HG02642 (cell line): ENCODE results near the gene UBXN6.

Experiments used
- ATAC-seq: cut with Tn5 transposase; IDR thresholded peaks from one replicate; pipeline ENCODE4 v1.9.1; 2021; ENCODE audit warnings: mild to moderate bottlenecking; ENCODE audit not compliant: unreplicated experiment, poor library complexity

The UBXN6 gene

DNA sequence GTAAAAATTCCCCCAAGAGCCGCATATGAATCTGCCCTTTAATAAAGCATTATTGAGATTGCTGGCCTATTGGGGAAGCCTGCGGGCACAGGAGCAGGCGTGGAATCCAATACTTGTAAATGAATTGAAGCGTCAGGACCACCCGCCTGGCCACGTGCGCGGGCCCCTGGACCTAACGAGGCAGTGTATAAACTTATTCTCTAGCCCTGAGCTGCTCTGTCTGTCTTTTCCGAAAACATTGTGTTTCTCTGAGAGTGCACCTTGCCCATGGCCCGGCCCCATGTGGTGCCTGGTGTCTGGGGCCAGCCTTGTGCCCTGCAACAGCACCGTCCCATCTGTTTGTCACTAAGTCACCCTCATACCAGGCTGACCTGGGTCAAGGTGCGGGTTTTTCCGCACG, 14.4 kb downstream of the UBXN6 start:
- ATAC-seq = no peak

GRCh38 chr19:4442819-4443146, 14.8 kb downstream of the UBXN6 start:
- no peak for ATAC-seq

- ATAC-seq = no peak
Observed at GRCh38 chr19:4441994-4442818, 15.4 kb downstream of the UBXN6 start.

GRCh38 chr19:4439243-4439642, 18.4 kb downstream of the UBXN6 start:
- no peak for ATAC-seq

- ATAC-seq = no peak
Observed at GRCh38 chr19:4437103-4437502, 20.5 kb downstream of the UBXN6 start.

GRCh38 chr19:4436231-4436630, 21.4 kb downstream of the UBXN6 start:
- ATAC-seq = no peak

GRCh38 chr19:4434391-4434790, 23.2 kb downstream of the UBXN6 start:
- no peak for ATAC-seq

DNA sequence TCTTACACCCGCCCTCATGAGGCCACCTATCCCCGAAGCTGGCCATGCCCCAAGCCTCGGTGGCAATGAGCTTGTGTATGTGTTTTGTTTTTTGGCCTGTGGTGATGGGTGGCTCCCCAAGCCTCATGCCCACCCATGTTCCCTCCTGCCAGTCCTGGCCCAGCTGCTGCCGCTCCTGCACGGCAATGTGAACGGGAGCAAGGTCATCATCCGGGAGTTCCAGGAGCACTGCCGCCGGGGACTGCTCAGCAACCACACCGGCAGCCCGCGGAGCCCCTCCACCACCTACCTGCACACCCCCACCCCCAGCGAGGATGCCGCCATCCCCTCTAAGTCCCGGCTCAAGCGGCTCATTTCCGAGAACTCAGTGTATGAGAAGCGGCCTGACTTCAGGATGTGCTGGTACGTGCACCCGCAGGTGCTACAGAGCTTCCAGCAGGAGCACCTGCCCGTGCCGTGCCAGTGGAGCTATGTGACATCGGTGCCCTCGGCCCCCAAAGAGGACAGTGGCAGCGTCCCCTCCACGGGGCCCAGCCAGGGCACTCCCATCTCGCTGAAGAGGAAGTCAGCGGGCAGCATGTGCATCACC, 24.6 kb downstream of the UBXN6 start:
- ATAC-seq = no peak

DNA sequence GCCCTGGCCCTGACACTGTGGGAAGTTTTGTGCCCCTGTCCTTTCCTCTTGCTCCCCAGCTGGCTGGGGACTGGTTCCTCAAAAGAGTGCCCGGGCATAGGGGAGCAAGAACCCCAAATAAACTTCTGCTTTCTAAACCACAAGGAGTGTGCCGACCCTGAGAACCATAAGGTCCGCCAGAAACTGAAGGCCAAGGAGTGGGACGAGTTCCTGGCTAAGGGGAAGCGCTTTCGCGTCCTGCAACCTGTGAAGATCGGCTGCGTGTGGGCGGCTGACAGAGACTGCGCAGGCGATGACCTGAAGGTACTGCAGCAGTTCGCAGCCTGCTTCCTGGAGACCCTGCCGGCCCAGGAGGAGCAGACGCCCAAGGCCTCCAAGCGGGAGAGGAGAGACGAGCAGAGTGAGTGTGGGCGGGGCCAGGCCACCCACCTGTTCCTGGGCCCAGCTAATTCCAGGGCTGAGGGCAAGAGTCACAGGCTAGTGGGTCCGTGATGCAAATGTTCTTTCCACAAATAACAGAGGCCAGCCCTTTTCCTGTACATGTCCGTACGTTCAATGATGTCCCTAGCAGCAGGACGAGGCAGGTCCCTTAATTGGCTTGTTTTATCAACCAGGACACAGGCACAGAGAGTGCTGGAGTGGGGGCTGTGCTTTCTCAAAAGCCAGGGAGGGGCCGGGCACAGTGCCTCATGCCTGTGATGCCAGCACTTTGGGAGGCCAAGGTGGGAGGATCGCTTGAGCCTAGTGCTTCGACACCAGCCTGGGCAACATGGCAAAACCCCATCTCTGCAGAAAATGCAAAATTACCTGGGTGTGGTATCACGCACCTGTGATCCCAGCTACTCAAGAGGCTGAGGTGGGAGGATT, 25.6 kb downstream of the UBXN6 start:
- ATAC-seq = peak; percentile 51

DNA sequence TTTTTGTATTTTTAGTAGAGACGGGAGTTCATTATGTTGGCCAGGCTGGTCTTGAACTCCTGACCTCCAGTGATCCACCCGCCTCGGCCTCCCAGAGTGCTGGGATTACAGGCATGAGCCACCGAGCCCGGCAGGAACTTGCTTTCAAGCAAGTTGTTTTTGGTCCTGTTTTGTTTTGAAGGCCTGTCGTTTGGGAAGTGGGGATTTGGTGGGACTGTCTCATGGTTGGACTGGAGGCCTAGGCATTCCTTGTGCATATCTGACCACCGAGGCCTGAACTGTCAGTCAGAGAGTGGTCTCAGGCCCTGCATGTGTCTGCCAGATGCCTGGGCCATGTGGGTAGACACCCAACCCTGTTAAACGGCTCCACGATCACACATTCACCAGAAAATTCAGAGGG, 26.3 kb downstream of the UBXN6 start:
- ATAC-seq = no peak

- ATAC-seq = no peak
Observed at GRCh38 chr19:4430760-4431159, 26.8 kb downstream of the UBXN6 start.

GRCh38 chr19:4429771-4430171, 27.8 kb downstream of the UBXN6 start:
- ATAC-seq = no peak

DNA sequence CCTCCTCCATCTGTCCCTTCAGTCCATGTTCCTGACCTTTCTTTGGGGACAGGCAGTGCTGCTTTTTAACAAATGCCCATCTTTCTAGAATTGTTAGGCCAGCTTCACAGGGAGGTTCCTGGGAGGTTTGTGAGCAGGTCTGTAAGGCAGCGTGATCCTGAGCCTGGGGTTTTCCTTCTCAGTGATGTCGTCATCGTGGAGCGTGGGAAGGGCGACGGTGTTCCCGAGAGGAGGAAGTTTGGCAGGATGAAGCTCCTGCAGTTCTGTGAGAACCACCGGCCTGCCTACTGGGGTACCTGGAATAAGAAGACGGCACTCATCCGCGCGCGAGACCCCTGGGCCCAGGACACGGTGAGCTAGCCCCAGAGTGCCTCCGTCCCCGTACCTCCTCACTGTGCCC, 28.3 kb downstream of the UBXN6 start:
- no peak for ATAC-seq

GRCh38 chr19:4428326-4428975, 29.1 kb downstream of the UBXN6 start:
- no peak for ATAC-seq

- no peak for ATAC-seq
Observed at GRCh38 chr19:4425537-4425936, 32.1 kb downstream of the UBXN6 start.

DNA sequence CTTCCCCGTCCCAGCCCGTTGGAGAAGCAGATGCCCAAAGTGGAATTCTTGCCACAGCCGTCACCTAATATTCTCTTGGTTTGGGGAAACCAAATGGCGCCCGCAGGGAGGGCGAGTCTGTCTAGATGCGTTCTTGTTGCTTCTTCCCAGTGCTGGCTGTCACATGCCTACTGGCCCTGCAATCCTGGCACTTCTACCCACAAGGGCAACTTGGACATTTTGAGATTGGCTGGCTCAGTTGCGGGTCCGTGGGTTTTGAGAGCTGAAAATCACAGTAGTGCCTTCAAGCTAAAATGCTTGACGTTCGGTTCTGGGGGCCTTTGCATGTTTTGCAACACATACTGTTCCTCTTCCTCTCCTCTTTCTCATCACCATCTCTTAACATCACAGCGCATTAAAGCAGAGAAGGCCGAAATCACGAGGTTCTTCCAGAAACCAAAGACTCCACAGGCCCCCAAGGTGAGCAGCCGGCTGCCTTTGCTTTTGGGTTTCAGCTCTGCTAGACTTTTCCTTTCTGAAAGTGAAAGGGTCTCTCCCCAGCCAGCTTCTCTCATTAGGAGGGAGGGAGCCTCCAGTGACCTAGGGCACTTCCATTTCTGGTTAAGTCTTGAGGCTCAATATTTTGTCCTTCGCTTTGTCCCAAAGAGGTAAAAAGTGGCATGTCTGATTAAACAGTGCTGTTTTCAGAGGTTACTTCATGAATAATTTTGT, 34.0 kb downstream of the UBXN6 start:
- no peak for ATAC-seq

DNA sequence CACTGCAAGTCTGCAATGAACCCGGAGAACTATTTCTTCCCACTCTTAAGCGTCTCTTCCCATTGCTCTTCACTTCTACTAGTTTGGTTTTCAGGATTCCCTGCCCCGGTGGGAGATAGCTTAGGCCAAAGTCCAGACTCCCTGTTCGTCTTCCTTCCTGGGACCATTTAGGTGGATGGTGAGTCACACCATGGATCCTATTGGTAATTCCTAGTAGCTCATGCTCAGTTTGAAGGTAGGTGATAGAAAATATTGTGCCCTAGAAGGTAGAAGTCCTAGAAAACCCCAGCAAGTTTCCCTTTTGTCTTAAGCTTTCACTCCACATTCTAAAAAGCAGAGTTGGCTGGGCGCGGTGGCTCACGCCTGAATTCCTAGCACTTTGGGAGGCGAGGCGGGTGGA, 41.3 kb downstream of the UBXN6 start:
- ATAC-seq = no peak

- ATAC-seq = no peak
Observed at GRCh38 chr19:4415352-4415751, 42.2 kb downstream of the UBXN6 start.

DNA sequence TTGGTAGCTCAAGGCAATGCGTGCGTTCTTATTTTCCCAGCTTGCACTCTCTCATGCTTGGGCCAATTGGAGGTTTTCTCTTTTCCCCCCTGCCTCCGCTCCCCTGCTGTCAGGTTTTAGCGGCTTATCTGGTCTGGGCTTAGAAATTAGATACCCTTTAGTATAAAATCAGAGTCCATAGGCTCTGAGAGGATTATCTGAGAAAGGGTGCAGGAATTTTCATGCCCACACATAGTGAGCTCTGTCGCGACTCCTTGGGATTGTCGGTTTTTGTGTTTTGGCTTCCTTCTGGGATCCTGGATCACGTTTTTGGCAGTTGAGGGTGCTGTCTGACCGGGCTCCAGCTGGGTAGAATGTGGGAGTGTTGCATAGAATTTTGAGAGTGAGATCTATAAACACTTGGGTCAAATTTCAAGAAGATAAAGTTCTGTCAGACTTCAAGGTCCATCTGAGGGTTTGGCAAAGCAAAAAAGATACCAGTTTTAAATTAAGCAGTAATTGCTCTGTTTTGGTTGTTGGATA, 42.7 kb downstream of the UBXN6 start:
- no peak for ATAC-seq
